ENCODE results near the gene NRN1L. TPM values are rescaled to one million over a fixed set of nuclear protein-coding genes. Genes with fewer than 3 reads are reported as not detected.

Gene NRN1L
- total RNA-seq, 1 donor from 2014 or later, result 1.1 TPM

- no peak for TF ChIP-seq CTCF (IDR thresholded peaks at IDR 0.05; ENCODE audit: insufficient read depth, low read length, poor library complexity, severe bottlenecking)
- no peak for DNase-seq (ENCODE audit: low read depth)
- no peaks in the 10 kb centered on the region for H3K27me3 ChIP-seq (ENCODE audit: control insufficient read depth, insufficient read depth, low read length)
- H3K36me3 ChIP-seq (ENCODE audit: control insufficient read depth, insufficient read depth, low read length), result peaks cover 2% of the 10 kb centered on the region
- H3K4me3 ChIP-seq (ENCODE audit: low read depth, low read length), result no peak overlapping the region
These were observed 46.1 kb downstream of the NRN1L start for GRCh38 chr16:67930678-67931211.

- peaks cover 2% of the 10 kb centered on the region for H3K36me3 ChIP-seq (ENCODE audit: control insufficient read depth, insufficient read depth, low read length)
- peak; percentile 8 for TF ChIP-seq CTCF (IDR thresholded peaks at IDR 0.05; ENCODE audit: insufficient read depth, low read length, poor library complexity, severe bottlenecking)
- H3K4me3 ChIP-seq (ENCODE audit: low read depth, low read length), result no peak within 1 kb of the TSS
- DNase-seq (ENCODE audit: low read depth), result no peak
- H3K27me3 ChIP-seq (ENCODE audit: control insufficient read depth, insufficient read depth, low read length), result no peaks in the 10 kb centered on the region
These were observed 47.2 kb downstream of the NRN1L start, which contains the start of gene CTRL for GRCh38 chr16:67931712-67932461. CTRL (minus strand) TSS chr16:67931862; CDS start chr16:67931852, 10 bp downstream.

- no peak for DNase-seq (ENCODE audit: low read depth)
These were observed 47.8 kb downstream of the NRN1L start for GRCh38 chr16:67932462-67932840.

GRCh38 chr16:67933805-67934204, 49.1 kb downstream of the NRN1L start:
- Histone ChIP-seq H3K27me3 (ENCODE audit: control insufficient read depth, insufficient read depth, low read length) (no peaks in the 10 kb centered on the region), H3K4me3 (ENCODE audit: low read depth, low read length) (no peak overlapping the region), H3K36me3 (ENCODE audit: control insufficient read depth, insufficient read depth, low read length) (peaks cover 2% of the 10 kb centered on the region)
- no peak for TF ChIP-seq CTCF (IDR thresholded peaks at IDR 0.05; ENCODE audit: insufficient read depth, low read length, poor library complexity, severe bottlenecking)
- DNase-seq (ENCODE audit: low read depth), result no peak

More at GRCh38 chr16:67932462-67932840, 47.8 kb downstream of the NRN1L start:
- H3K36me3 ChIP-seq (ENCODE audit: control insufficient read depth, insufficient read depth, low read length), result peaks cover 2% of the 10 kb centered on the region
- H3K27me3 ChIP-seq (ENCODE audit: control insufficient read depth, insufficient read depth, low read length), result no peaks in the 10 kb centered on the region
- no peak for TF ChIP-seq CTCF (IDR thresholded peaks at IDR 0.05; ENCODE audit: insufficient read depth, low read length, poor library complexity, severe bottlenecking)
- no peak overlapping the region for H3K4me3 ChIP-seq (ENCODE audit: low read depth, low read length)

GRCh38 chr16:67934306-67935100, 49.8 kb downstream of the NRN1L start:
- Histone ChIP-seq H3K4me3 (ENCODE audit: low read depth, low read length) (peak overlapping the region; percentile 85), H3K27me3 (ENCODE audit: control insufficient read depth, insufficient read depth, low read length) (no peaks in the 10 kb centered on the region), H3K36me3 (ENCODE audit: control insufficient read depth, insufficient read depth, low read length) (peaks cover 2% of the 10 kb centered on the region)
- DNase-seq (ENCODE audit: low read depth), result no peak
- no peak for TF ChIP-seq CTCF (IDR thresholded peaks at IDR 0.05; ENCODE audit: insufficient read depth, low read length, poor library complexity, severe bottlenecking)

Data from kidney epithelial cell (primary cell).